Umbilical cord (tissue), 2 donors: ENCODE measurements around the gene IP6K3. TPM values are rescaled to one million over a fixed set of nuclear protein-coding genes. Genes with fewer than 3 reads are reported as not detected.
A peak's percentile ranks its signal among the peaks of the same experiment; 100 is the strongest.

ENCODE experiments used
- DNase-seq: peaks from one replicate; pipeline ENCODE4 v3.0.0-alpha.2; 2015; ENCODE audit warnings: low spot score
- total RNA-seq: library from RNA; depleted of rRNA; stranded (reverse); fragments of >200 nt; gene quantifications from one replicate; pipeline ENCODE4 v1.2.3, GENCODE V29; 2014; ENCODE audit warnings: low replicate concordance; ENCODE audit not compliant: insufficient read depth

Gene IP6K3
- total RNA-seq, 1 donor from 2014 or later, result 4.1 TPM

GRCh38 chr6:33707771-33708170, 38.9 kb downstream of the IP6K3 start:
- no peak for DNase-seq

- no peak for DNase-seq
Measured at GRCh38 chr6:33705955-33706725, 40.6 kb downstream of the IP6K3 start.

GRCh38 chr6:33705268-33705885, 41.3 kb downstream of the IP6K3 start:
- no peak for DNase-seq

- no peak for DNase-seq
Measured at GRCh38 chr6:33704215-33705066, 42.3 kb downstream of the IP6K3 start.

GRCh38 chr6:33702345-33702977, 44.2 kb downstream of the IP6K3 start:
- DNase-seq, result peak; percentile 48

GRCh38 chr6:33700391-33701050, 46.2 kb downstream of the IP6K3 start:
- peak; percentile 55 for DNase-seq

GRCh38 chr6:33699739-33700138, 47.0 kb downstream of the IP6K3 start:
- DNase-seq, result no peak

GRCh38 chr6:33699131-33699530, 47.6 kb downstream of the IP6K3 start:
- DNase-seq, result no peak

- no peak for DNase-seq
Measured at GRCh38 chr6:33698494-33698893, 48.2 kb downstream of the IP6K3 start.

GRCh38 chr6:33697845-33698244, 48.9 kb downstream of the IP6K3 start:
- no peak for DNase-seq

GRCh38 chr6:33696548-33697518, 49.9 kb downstream of the IP6K3 start:
- peak; percentile 47 for DNase-seq

GRCh38 chr6:33696076-33696475, 50.6 kb downstream of the IP6K3 start:
- DNase-seq, result no peak

GRCh38 chr6:33695451-33695887, 51.2 kb downstream of the IP6K3 start:
- DNase-seq, result no peak

- DNase-seq, result no peak
Measured at GRCh38 chr6:33694977-33695376, 51.7 kb downstream of the IP6K3 start.

- DNase-seq, result peak; percentile 73
Measured at GRCh38 chr6:33694401-33694931, 52.2 kb downstream of the IP6K3 start.

- no peak for DNase-seq
Measured at GRCh38 chr6:33693186-33694105, 53.3 kb downstream of the IP6K3 start.

- no peak for DNase-seq
Measured at GRCh38 chr6:33692760-33693158, 53.9 kb downstream of the IP6K3 start.

GRCh38 chr6:33692078-33692759, 54.5 kb downstream of the IP6K3 start:
- peak; percentile 81 for DNase-seq
